H9 (cell line): ENCODE measurements around the gene SCLY. TPM values are rescaled to one million over a fixed set of nuclear protein-coding genes. Genes with fewer than 3 reads are reported as not detected.

ENCODE experiments used
- DNase-seq: peaks from one replicate; pipeline ENCODE4 v3.0.0-alpha.2; 2017
- H2AFZ ChIP-seq: one replicate; pipeline ENCODE4 v1.6.1; 2013; ENCODE audit warnings: mild to moderate bottlenecking, low read length, control low read depth, moderate library complexity
- H2AK5ac ChIP-seq: 2 replicates; pipeline ENCODE4 v1.6.1; 2013; ENCODE audit warnings: low read length, control low read depth, mixed read lengths; ENCODE audit not compliant: insufficient read length
- H2BK120ac ChIP-seq: one replicate; pipeline ENCODE4 v1.6.1; 2013; ENCODE audit warnings: low read depth, mild to moderate bottlenecking, low read length, control low read depth, inconsistent platforms; ENCODE audit not compliant: poor library complexity, severe bottlenecking
- H2BK12ac ChIP-seq: 2 replicates; pipeline ENCODE4 v1.6.1; 2013; ENCODE audit warnings: low read length, control low read depth, mixed read lengths, low read depth; ENCODE audit not compliant: insufficient read length
- H2BK15ac ChIP-seq: 2 replicates; pipeline ENCODE4 v1.6.1; 2013; ENCODE audit warnings: low read depth, low read length, control low read depth
- H2BK20ac ChIP-seq: one replicate; pipeline ENCODE4 v1.6.1; 2013; ENCODE audit warnings: low read depth, mild to moderate bottlenecking, low read length, control low read depth, inconsistent platforms; ENCODE audit not compliant: poor library complexity, severe bottlenecking
- H2BK5ac ChIP-seq: 2 replicates; pipeline ENCODE4 v1.6.1; 2013; ENCODE audit warnings: low read length, control low read depth, mixed read lengths; ENCODE audit not compliant: insufficient read length
- H3K14ac ChIP-seq: 2 replicates; pipeline ENCODE4 v1.6.1; 2013; ENCODE audit warnings: low read length, control low read depth; ENCODE audit not compliant: insufficient read depth
- H3K18ac ChIP-seq: 2 replicates; pipeline ENCODE4 v1.6.1; 2013; ENCODE audit warnings: low read depth, mild to moderate bottlenecking, mixed read lengths, low read length, control low read depth; ENCODE audit not compliant: insufficient read length
- H3K23ac ChIP-seq: 2 replicates; pipeline ENCODE4 v1.6.1; 2013; ENCODE audit warnings: low read length, control low read depth, mixed read lengths, low read depth; ENCODE audit not compliant: insufficient read length
- H3K23me2 ChIP-seq: 2 replicates; pipeline ENCODE4 v1.6.1; 2013; ENCODE audit warnings: low read depth, mild to moderate bottlenecking, mixed read lengths, low read length, control low read depth; ENCODE audit not compliant: insufficient read length, poor library complexity, severe bottlenecking
- H3K27ac ChIP-seq: 2 replicates; pipeline ENCODE4 v1.5.1; 2013; ENCODE audit warnings: low read length, control low read depth, mixed read lengths, low read depth; ENCODE audit not compliant: insufficient read length
- H3K27me3 ChIP-seq: 2 replicates; pipeline ENCODE4 v1.6.1; 2013; ENCODE audit warnings: low read length, control low read depth, inconsistent platforms; ENCODE audit not compliant: insufficient read depth
- H3K4ac ChIP-seq: 2 replicates; pipeline ENCODE4 v1.6.1; 2013; ENCODE audit warnings: low read depth, mild to moderate bottlenecking, control low read depth, inconsistent platforms, low read length, moderate library complexity
- H3K4me1 ChIP-seq: 2 replicates; pipeline ENCODE4 v1.6.1; 2013; ENCODE audit warnings: low read length, control low read depth, inconsistent platforms; ENCODE audit not compliant: insufficient read depth
- H3K4me2 ChIP-seq: 2 replicates; pipeline ENCODE4 v1.6.1; 2013; ENCODE audit warnings: low read length, control low read depth, mixed read lengths; ENCODE audit not compliant: insufficient read length, insufficient read depth
- H3K56ac ChIP-seq: 2 replicates; pipeline ENCODE4 v1.6.1; 2013; ENCODE audit warnings: low read depth, mild to moderate bottlenecking, mixed read lengths, low read length, control low read depth; ENCODE audit not compliant: insufficient read length
- H3K79me1 ChIP-seq: 2 replicates; pipeline ENCODE4 v1.6.1; 2013; ENCODE audit warnings: low read depth, mild to moderate bottlenecking, moderate library complexity, low read length, control low read depth, inconsistent platforms; ENCODE audit not compliant: insufficient read depth, poor library complexity, severe bottlenecking
- H3K79me2 ChIP-seq: 2 replicates; pipeline ENCODE4 v1.6.1; 2013; ENCODE audit warnings: low read length, control low read depth, inconsistent platforms; ENCODE audit not compliant: insufficient read depth
- H3K9ac ChIP-seq: 2 replicates; pipeline ENCODE4 v1.6.1; 2013; ENCODE audit warnings: low read length, control low read depth, mixed read lengths; ENCODE audit not compliant: insufficient read length; ENCODE audit errors: extremely low read depth
- H3K9me3 ChIP-seq: one replicate; pipeline ENCODE4 v1.6.1; 2013; ENCODE audit warnings: low read depth, low read length, inconsistent platforms; ENCODE audit not compliant: control insufficient read depth
- H3T11ph ChIP-seq: one replicate; pipeline ENCODE4 v1.6.1; 2013; ENCODE audit warnings: mild to moderate bottlenecking, low read length, control low read depth, inconsistent platforms
- H4K20me1 ChIP-seq: one replicate; pipeline ENCODE4 v1.6.1; 2013; ENCODE audit not compliant: control insufficient read depth, insufficient read length, insufficient read depth
- H4K5ac ChIP-seq: 2 replicates; pipeline ENCODE4 v1.6.1; 2013; ENCODE audit warnings: low read depth, mild to moderate bottlenecking, mixed read lengths, low read length, control low read depth; ENCODE audit not compliant: insufficient read length
- H4K8ac ChIP-seq: replicated peaks from 2 replicates; pipeline ENCODE4 v1.6.1; 2013; ENCODE audit warnings: low read length, control low read depth, mixed read lengths, low read depth; ENCODE audit not compliant: insufficient read length
- H4K91ac ChIP-seq: 2 replicates; pipeline ENCODE4 v1.6.1; 2013; ENCODE audit warnings: low read depth, mild to moderate bottlenecking, moderate library complexity, mixed read lengths, low read length, control low read depth; ENCODE audit not compliant: insufficient read length
- H3K27ac Mint-ChIP-seq, 3 experiments: 2 replicates in 2 of 3; 3 replicates in 1 of 3; pipeline ENCODE4 v1.8.0; 2020 to 2021; ENCODE audit warnings: mixed read lengths in 3 of 3, mild to moderate bottlenecking in 1 of 3, moderate library complexity in 1 of 3
- H3K27me3 Mint-ChIP-seq: 2 replicates; pipeline ENCODE4 v1.8.0; 2021; ENCODE audit warnings: low read depth, mild to moderate bottlenecking, moderate library complexity, mixed read lengths
- H3K36me3 Mint-ChIP-seq, 3 experiments: 2 replicates in 2 of 3; 3 replicates in 1 of 3; pipeline ENCODE4 v1.8.0; 2020 to 2021; ENCODE audit warnings: low read depth in 3 of 3, mixed read lengths in 3 of 3; ENCODE audit not compliant: insufficient read depth in 1 of 3
- H3K4me1 Mint-ChIP-seq, 2 experiments: 2 replicates each; pipeline ENCODE4 v1.8.0; 2020; ENCODE audit warnings: mixed read lengths in 2 of 2
- H3K4me3 Mint-ChIP-seq, 2 experiments: 2 replicates in 1 of 2; 3 replicates in 1 of 2; pipeline ENCODE4 v1.8.0; 2020 to 2021; ENCODE audit warnings: mild to moderate bottlenecking in 2 of 2, mixed read lengths in 2 of 2, moderate library complexity in 1 of 2
- H3K9me3 Mint-ChIP-seq, 2 experiments: 2 replicates in 1 of 2; 3 replicates in 1 of 2; pipeline ENCODE4 v1.8.0; 2020; ENCODE audit warnings: mild to moderate bottlenecking in 2 of 2, mixed read lengths in 2 of 2, moderate library complexity in 1 of 2
- WGBS: extraction: QIAGEN DNeasy Blood & Tissue Kit; methylation state at CpG from one replicate; pipeline ENCODE4 v1.1.7; 2013; ENCODE audit warnings: missing lambda C conversion rate, low lambda C conversion rate, mixed read lengths; ENCODE audit not compliant: insufficient read length; ENCODE audit errors: extremely low coverage; 5-methylcytosine and 5-hydroxymethylcytosine counted together
- total RNA-seq: library from RNA; stranded (reverse); gene quantifications from 2 replicates; pipeline ENCODE4 v1.2.1, GENCODE V29; 2021
- TF ChIP-seq, protein P1 (sequence below): fragments of 200-600 bp; sonication (generic); conservative IDR thresholded peaks from 3 replicates; pipeline ENCODE4 v1.8.0; 2021; ENCODE audit warnings: antibody characterized with exemption, mild to moderate bottlenecking

The SCLY gene
- total RNA-seq, 1 experiment from 2014 or later: 55.3 TPM

DNA sequence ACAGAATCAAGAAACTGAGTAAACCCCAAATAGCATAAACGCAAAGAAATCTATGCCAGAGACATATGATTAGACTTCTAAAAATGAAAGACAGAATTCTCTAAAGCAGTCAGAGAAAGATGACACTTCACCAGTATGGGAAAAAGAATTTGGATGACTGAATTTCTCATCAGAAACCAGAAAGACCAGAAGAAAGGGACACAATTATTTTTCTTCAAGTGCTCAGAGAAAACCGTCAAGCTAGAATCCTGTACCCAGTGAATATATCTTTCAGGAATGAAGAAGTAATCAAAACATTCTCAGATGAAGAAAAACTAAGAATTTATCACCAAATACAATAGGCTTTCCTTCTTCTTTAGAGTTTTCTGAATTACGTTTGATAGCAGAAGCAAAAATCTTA is 25.1 kb downstream of the SCLY start:
- Histone ChIP-seq H3K4me1 (no peaks in the 10 kb centered on the region; the same call in 1 of the 2 replicates), H2BK20ac (no peak overlapping the region), H3K14ac (no peak overlapping the region), H2BK5ac (no peak overlapping the region), H3K9me3 (no peaks in the 10 kb centered on the region), H3K4me2 (no peak overlapping the region), H3K23me2 (no peaks in the 10 kb centered on the region), H4K5ac (no peak overlapping the region), H3K79me1 (peaks cover 2% of the 10 kb centered on the region), H3K56ac (no peak overlapping the region), H3K23ac (no peak overlapping the region), H2AK5ac (no peak overlapping the region), H2BK120ac (no peak overlapping the region), H3T11ph (no peak overlapping the region), H4K20me1 (no peaks in the 10 kb centered on the region), H3K9ac (no peak overlapping the region), H3K79me2 (no peaks in the 10 kb centered on the region), H4K8ac (no peak overlapping the region), H3K27me3 (no peaks in the 10 kb centered on the region), H2BK12ac (no peak overlapping the region), H3K4ac (no peak overlapping the region), H3K18ac (no peak overlapping the region), H2BK15ac (no peak overlapping the region), H2AFZ (no peak overlapping the region), H4K91ac (no peak overlapping the region), H3K27ac (no peak overlapping the region)
- Mint-ChIP-seq H3K9me3 (no peaks in the 10 kb centered on the region; a peak in 1 of 5 replicates), H3K4me3 (no peak overlapping the region), H3K36me3 (peaks cover 56 to 77% (median 65%) of the 10 kb centered on the region in 3 experiments; a peak in 6 of 7 replicates), H3K27ac (no peak overlapping the region; a peak in 1 of 7 replicates), H3K4me1 (peaks cover 7 to 8% of the 10 kb centered on the region in 2 experiments), H3K27me3 (no peaks in the 10 kb centered on the region)
- WGBS: no CpG with 5 or more reads among the region's 3 CpGs
- TF ChIP-seq, protein P1, sequence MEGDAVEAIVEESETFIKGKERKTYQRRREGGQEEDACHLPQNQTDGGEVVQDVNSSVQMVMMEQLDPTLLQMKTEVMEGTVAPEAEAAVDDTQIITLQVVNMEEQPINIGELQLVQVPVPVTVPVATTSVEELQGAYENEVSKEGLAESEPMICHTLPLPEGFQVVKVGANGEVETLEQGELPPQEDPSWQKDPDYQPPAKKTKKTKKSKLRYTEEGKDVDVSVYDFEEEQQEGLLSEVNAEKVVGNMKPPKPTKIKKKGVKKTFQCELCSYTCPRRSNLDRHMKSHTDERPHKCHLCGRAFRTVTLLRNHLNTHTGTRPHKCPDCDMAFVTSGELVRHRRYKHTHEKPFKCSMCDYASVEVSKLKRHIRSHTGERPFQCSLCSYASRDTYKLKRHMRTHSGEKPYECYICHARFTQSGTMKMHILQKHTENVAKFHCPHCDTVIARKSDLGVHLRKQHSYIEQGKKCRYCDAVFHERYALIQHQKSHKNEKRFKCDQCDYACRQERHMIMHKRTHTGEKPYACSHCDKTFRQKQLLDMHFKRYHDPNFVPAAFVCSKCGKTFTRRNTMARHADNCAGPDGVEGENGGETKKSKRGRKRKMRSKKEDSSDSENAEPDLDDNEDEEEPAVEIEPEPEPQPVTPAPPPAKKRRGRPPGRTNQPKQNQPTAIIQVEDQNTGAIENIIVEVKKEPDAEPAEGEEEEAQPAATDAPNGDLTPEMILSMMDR: no peak
- DNase-seq: no peak
